Endothelial cell of umbilical vein (primary cell): ENCODE results near the gene CD37. TPM values are rescaled to one million over a fixed set of nuclear protein-coding genes. Genes with fewer than 3 reads are reported as not detected.

ENCODE experiments used
- BruUV-seq: library from RNA; stranded (reverse); fragments of 400-500 nt; replicated peaks from 2 replicates; lab custom pipeline; 2021; lab: Mats Ljungman, UMichigan
- CTCF ChIA-PET: fragments of 300-600, 350-600 bp; sonication (Branson Sonifier 250); formaldehyde crosslinking; loops from one replicate; lab custom pipeline; 2021; ENCODE audit warnings: antibody characterized with exemption, inconsistent platforms; lab: Charles Lee
- POLR2A ChIA-PET: fragments of 300-600, 350-600 bp; sonication (Branson Sonifier 250); formaldehyde crosslinking; loops from one replicate; lab custom pipeline; 2021; ENCODE audit warnings: antibody characterized with exemption, inconsistent platforms; lab: Charles Lee
- DNase-seq: peaks from one replicate; pipeline ENCODE4 v3.0.0-alpha.2; 2011; ENCODE audit warnings: low read depth, low spot score
- FAIRE-seq: peaks from 2 replicates; lab custom pipeline; 2011; peaks lifted over from hg19 to GRCh38; lab: Jason Lieb, UNC
- H2AFZ ChIP-seq: 2 replicates; pipeline ENCODE4 v1.6.0; 2012; ENCODE audit warnings: low read depth, low read length, control low read depth, inconsistent platforms
- H3K27ac ChIP-seq: 2 replicates; pipeline ENCODE4 v1.5.1; 2011; ENCODE audit warnings: low read depth, mild to moderate bottlenecking, control low read depth, low read length, moderate library complexity; ENCODE audit not compliant: insufficient read depth
- H3K27me3 ChIP-seq, 2 experiments: 2 replicates each; pipeline versions ENCODE4 v1.6.0 to v1.6.1; 2011; ENCODE audit warnings: low read length in 2 of 2, mixed read lengths in 1 of 2; ENCODE audit not compliant: control insufficient read depth in 2 of 2, insufficient read depth in 2 of 2
- H3K36me3 ChIP-seq, 2 experiments: 2 replicates in 1 of 2; 3 replicates in 1 of 2; pipeline ENCODE4 v1.5.1; 2011; ENCODE audit warnings: low read length in 2 of 2, mild to moderate bottlenecking in 1 of 2, moderate library complexity in 1 of 2; ENCODE audit not compliant: control insufficient read depth in 2 of 2, insufficient read depth in 2 of 2; ENCODE audit errors: extremely low read depth in 1 of 2
- H3K4me1 ChIP-seq: 3 replicates; pipeline ENCODE4 v1.5.1; 2011; ENCODE audit warnings: mild to moderate bottlenecking, low read length; ENCODE audit not compliant: control insufficient read depth, insufficient read depth; ENCODE audit errors: extremely low read depth
- H3K4me2 ChIP-seq: 2 replicates; pipeline ENCODE4 v1.6.1; 2011; ENCODE audit warnings: low read length, control low read depth, mixed read lengths; ENCODE audit not compliant: insufficient read depth
- H3K4me3 ChIP-seq, 3 experiments: fragments of 200-600 bp in 1 of 3; sonication (generic), shearing (Covaris generic) in 1 of 3; replicated peaks in 1 of 3; 2 replicates each; pipeline ENCODE4 v1.5.1; 2011 to 2016; ENCODE audit warnings: control low read depth in 3 of 3, low read length in 3 of 3, mild to moderate bottlenecking in 2 of 3, inconsistent platforms in 1 of 3, low read depth in 1 of 3, moderate library complexity in 1 of 3; ENCODE audit not compliant: insufficient read depth in 1 of 3
- H3K79me2 ChIP-seq: 2 replicates; pipeline ENCODE4 v1.6.0; 2012; ENCODE audit warnings: low read length, inconsistent platforms; ENCODE audit not compliant: control insufficient read depth, insufficient read depth
- H3K9ac ChIP-seq: replicated peaks from 2 replicates; pipeline ENCODE3; 2011; ENCODE audit warnings: low read length, control low read depth; ENCODE audit not compliant: insufficient read depth; ENCODE audit errors: extremely low read depth
- H3K9me1 ChIP-seq: replicated peaks from 3 replicates; pipeline ENCODE4 v1.6.0; 2011; ENCODE audit warnings: mild to moderate bottlenecking, low read length; ENCODE audit not compliant: control insufficient read depth, insufficient read depth; ENCODE audit errors: extremely low read depth
- H3K9me3 ChIP-seq: replicated peaks from 2 replicates; pipeline ENCODE4 v1.5.1; 2012; ENCODE audit warnings: low read length, inconsistent platforms; ENCODE audit not compliant: control insufficient read depth, insufficient read depth
- H4K20me1 ChIP-seq: replicated peaks from 2 replicates; pipeline ENCODE3; 2011; ENCODE audit warnings: mild to moderate bottlenecking, low read length; ENCODE audit not compliant: control insufficient read depth, insufficient read depth; ENCODE audit errors: extremely low read depth
- CTCF ChIP-seq, 2 donors: IDR thresholded peaks; 1 replicate in 1 of 2; 2 replicates in 1 of 2; pipeline ENCODE4 v1.5.1; 2011; ENCODE audit warnings: low read length in 2 of 2, mild to moderate bottlenecking in 2 of 2, moderate library complexity in 2 of 2, control low read depth in 1 of 2, inconsistent platforms in 1 of 2, low read depth in 1 of 2; ENCODE audit not compliant: insufficient read depth in 1 of 2; ENCODE audit errors: extremely low read depth in 1 of 2
- EZH2 ChIP-seq: IDR thresholded peaks from 2 replicates; pipeline ENCODE4 v1.6.1; 2012; ENCODE audit warnings: borderline replicate concordance, low read depth, mild to moderate bottlenecking, moderate library complexity, low read length, inconsistent platforms; ENCODE audit not compliant: severe bottlenecking
- FOS ChIP-seq: IDR thresholded peaks from 2 replicates; pipeline ENCODE4 v1.6.1; 2011; ENCODE audit warnings: mild to moderate bottlenecking, low read length, moderate library complexity, borderline replicate concordance; ENCODE audit not compliant: insufficient read depth
- MAX ChIP-seq: IDR thresholded peaks from 2 replicates; pipeline ENCODE4 v1.6.1; 2011; ENCODE audit not compliant: insufficient read depth, insufficient read length
- MYC ChIP-seq: IDR thresholded peaks from one replicate; pipeline ENCODE4 v1.6.1; 2011; ENCODE audit warnings: mild to moderate bottlenecking, low read depth, low read length
- dilution Hi-C: fragments of 300-500 bp; cut with MboI; formaldehyde crosslinking; loops from one replicate; pipeline ENCODE4 v1.15.0; 2019; ENCODE audit warnings: low sequenced_read_pairs; ENCODE audit not compliant: extremely low pct_ligation_motif_present
- intact Hi-C: fragments of 100-400 bp; cut with micrococcal nuclease; formaldehyde crosslinking; loops from one replicate; pipeline ENCODE4 v1.10.0; 2022
- polyA plus RNA-seq, 4 experiments: library from polyadenylated mRNA; depleted of rRNA in 3 of 4; stranded (reverse) in 3 of 4; unstranded in 1 of 4; fragments of >200 nt; gene quantifications; 2 replicates each; pipeline versions ENCODE4 v1.2.1 to v1.2.3, GENCODE V29; 2011 to 2012; ENCODE audit warnings: missing spikeins in 1 of 4
- total RNA-seq: library from RNA; stranded (reverse); gene quantifications from 2 replicates; pipeline ENCODE4 v1.2.3, GENCODE V29; 2021

The CD37 gene
- total and polyA plus RNA-seq, 2 donors (not counting 3 experiments of a cell fraction or from before 2014, with no cell fraction given), result not detected

DNA sequence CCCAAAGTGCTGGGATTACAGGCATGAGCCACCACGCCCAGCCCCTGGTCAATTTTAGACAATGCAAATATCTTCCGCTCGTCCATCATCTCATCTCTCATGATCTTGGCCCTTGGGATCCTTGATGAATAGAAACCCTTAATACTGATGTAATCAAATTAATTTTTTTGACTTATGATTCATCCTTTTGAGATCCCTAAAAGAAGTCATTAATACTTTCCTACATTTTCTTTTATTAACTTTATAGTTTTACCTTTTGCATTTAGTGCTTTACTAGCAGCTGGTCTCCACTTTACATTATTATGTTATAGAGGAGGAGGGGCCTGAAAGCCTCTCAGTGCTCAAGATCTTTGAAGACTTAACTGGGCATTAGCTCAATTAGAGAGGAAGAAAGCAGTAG lies 45.2 kb downstream of the CD37 start:
- no peak overlapping the region for H3K27ac ChIP-seq
- TF ChIP-seq MYC, result no peak
- TF ChIP-seq CTCF (IDR thresholded peaks at IDR 0.05; ENCODE audit: extremely low read depth in 1 of 2, insufficient read depth in 1 of 2, low read depth in 1 of 2, low read length in 2 of 2), result no peak
- no peak overlapping the region for H3K4me3 ChIP-seq
- peaks cover 4 to 5% of the 10 kb centered on the region in 2 experiments for H3K27me3 ChIP-seq
- H4K20me1 ChIP-seq, result no peaks in the 10 kb centered on the region
- no peaks in the 10 kb centered on the region for H3K9me3 ChIP-seq
- no peak overlapping the region for H3K4me2 ChIP-seq
- H3K9me1 ChIP-seq, result no peaks in the 10 kb centered on the region
- H3K36me3 ChIP-seq, result no peaks in the 10 kb centered on the region
- no peak for DNase-seq
- no peaks in the 10 kb centered on the region for H3K4me1 ChIP-seq
- POLR2A ChIA-PET, result no interaction called here
- no TSS peak for BruUV-seq
- dilution Hi-C loops, result no loop called here
- CTCF ChIA-PET, result interaction anchor here (1.4 to 1.8 kb wide), 2 partner anchors 63 to 154 kb away, joined by 3 to 7 read pairs; no protein-coding TSS in a partner anchor
- intact Hi-C loops, result no loop called here
- no peak overlapping the region for H2AFZ ChIP-seq
- H3K79me2 ChIP-seq, result no peaks in the 10 kb centered on the region
- no peak for FAIRE-seq
- H3K9ac ChIP-seq, result no peak overlapping the region

- no TSS peak for BruUV-seq
- H3K4me2 ChIP-seq, result no peak overlapping the region
- ChIA-PET POLR2A (no interaction called here), CTCF (no interaction called here)
- H4K20me1 ChIP-seq, result no peaks in the 10 kb centered on the region
- H3K4me3 ChIP-seq, result no peak overlapping the region
- H3K9ac ChIP-seq, result no peak overlapping the region
- no peaks in the 10 kb centered on the region for H3K36me3 ChIP-seq
- no peak overlapping the region for H2AFZ ChIP-seq
- no peaks in the 10 kb centered on the region for H3K4me1 ChIP-seq
- H3K9me1 ChIP-seq, result no peaks in the 10 kb centered on the region
- TF ChIP-seq MYC (no peak), FOS (no peak), CTCF (IDR thresholded peaks at IDR 0.05; ENCODE audit: extremely low read depth in 1 of 2, insufficient read depth in 1 of 2, low read depth in 1 of 2, low read length in 2 of 2) (no peak), EZH2 (no peak), MAX (no peak)
- intact Hi-C loops (no loop called here), dilution Hi-C loops (no loop called here)
- no peak for DNase-seq
- peaks cover 4 to 5% of the 10 kb centered on the region in 2 experiments for H3K27me3 ChIP-seq
- no peaks in the 10 kb centered on the region for H3K9me3 ChIP-seq
- no peak for FAIRE-seq
- no peak overlapping the region for H3K27ac ChIP-seq
- no peaks in the 10 kb centered on the region for H3K79me2 ChIP-seq
Measured at GRCh38 chr19:49382639-49383038, 47.4 kb downstream of the CD37 start.
